BLaER1 treated with 17β-estradiol and CSF1 and Interleukin-3, amounts not matched to agents 10 nM and 100 nM (cell line): Measurements from ENCODE around the gene PROSER2.

Experiments used
- H3K27ac ChIP-seq, 11 experiments: shearing (Covaris generic); formaldehyde crosslinking; 2 replicates each; pipeline ENCODE4 v1.8.1; 2022
- H3K27me3 ChIP-seq, 11 experiments: shearing (Covaris generic); formaldehyde crosslinking; 2 replicates each; pipeline ENCODE4 v1.8.1; 2022
- H3K36me3 ChIP-seq, 11 experiments: shearing (Covaris generic); formaldehyde crosslinking; 2 replicates each; pipeline ENCODE4 v1.8.1; 2022
- H3K4me1 ChIP-seq, 10 experiments: shearing (Covaris generic); formaldehyde crosslinking; 2 replicates each; pipeline ENCODE4 v1.8.1; 2022
- H3K4me2 ChIP-seq, 11 experiments: shearing (Covaris generic); formaldehyde crosslinking; 2 replicates each; pipeline ENCODE4 v1.8.1; 2022
- H3K4me3 ChIP-seq, 10 experiments: shearing (Covaris generic); formaldehyde crosslinking; 2 replicates each; pipeline ENCODE4 v1.8.1; 2022
- H3K9ac ChIP-seq, 11 experiments: shearing (Covaris generic); formaldehyde crosslinking; 2 replicates each; pipeline ENCODE4 v1.8.1; 2022
- H3K9me3 ChIP-seq, 11 experiments: shearing (Covaris generic); formaldehyde crosslinking; replicated peaks in 1 of 11; 2 replicates each; pipeline ENCODE4 v1.8.1; 2022
- H4K20me1 ChIP-seq, 11 experiments: shearing (Covaris generic); formaldehyde crosslinking; 2 replicates each; pipeline ENCODE4 v1.8.1; 2022
- Cebpa-rat ChIP-seq, 11 experiments: shearing (Covaris generic); IDR thresholded peaks; 2 replicates each; pipeline ENCODE4 v1.8.1; 2022

The PROSER2 gene

GRCh38 chr10:11787846-11788245 is 35.3 kb upstream of the PROSER2 start:
- Histone ChIP-seq H3K27me3 (no peaks in the 10 kb centered on the region), H3K4me1 (no peaks in the 10 kb centered on the region), H4K20me1 (no peaks in the 10 kb centered on the region), H3K9ac (no peak overlapping the region), H3K4me3 (no peak overlapping the region), H3K9me3 (no peaks in the 10 kb centered on the region), H3K4me2 (no peak overlapping the region), H3K36me3 (no peaks in the 10 kb centered on the region), H3K27ac (no peak overlapping the region)
- TF ChIP-seq Cebpa-rat (IDR thresholded peaks at IDR 0.05), result no peak

- no peaks in the 10 kb centered on the region for H3K36me3 ChIP-seq
- no peaks in the 10 kb centered on the region for H3K27me3 ChIP-seq
- no peak overlapping the region for H3K9ac ChIP-seq
- H3K27ac ChIP-seq, result no peak overlapping the region
- H3K4me2 ChIP-seq, result no peak overlapping the region
- no peaks in the 10 kb centered on the region for H4K20me1 ChIP-seq
- no peak overlapping the region for H3K4me3 ChIP-seq
- no peaks in the 10 kb centered on the region for H3K9me3 ChIP-seq
- TF ChIP-seq Cebpa-rat (IDR thresholded peaks at IDR 0.05), result no peak
- H3K4me1 ChIP-seq, result no peaks in the 10 kb centered on the region
Measured at GRCh38 chr10:11789306-11789705, 33.9 kb upstream of the PROSER2 start.

- no peak for TF ChIP-seq Cebpa-rat (IDR thresholded peaks at IDR 0.05)
- no peaks in the 10 kb centered on the region for H4K20me1 ChIP-seq
Measured at GRCh38 chr10:11789956-11790355, 33.2 kb upstream of the PROSER2 start.

GRCh38 chr10:11793762-11794479 is 29.2 kb upstream of the PROSER2 start:
- Histone ChIP-seq H3K4me2 (no peak overlapping the region), H3K27ac (no peak overlapping the region), H3K4me3 (no peak overlapping the region), H3K4me1 (peaks cover 6 to 13% (median 9%) of the 10 kb centered on the region in 10 experiments), H4K20me1 (no peaks in the 10 kb centered on the region), H3K9ac (no peak overlapping the region), H3K36me3 (no peaks in the 10 kb centered on the region), H3K9me3 (peaks cover 0 to 6% (median 0%) of the 10 kb centered on the region in 11 experiments; a peak in 4 of 22 replicates), H3K27me3 (no peaks in the 10 kb centered on the region)
- no peak for TF ChIP-seq Cebpa-rat (IDR thresholded peaks at IDR 0.05)

More at GRCh38 chr10:11789956-11790355, 33.2 kb upstream of the PROSER2 start:
- Histone ChIP-seq H3K4me2 (no peak overlapping the region), H3K4me3 (no peak overlapping the region), H3K27ac (no peak overlapping the region), H3K36me3 (no peaks in the 10 kb centered on the region), H3K9me3 (no peaks in the 10 kb centered on the region), H3K27me3 (no peaks in the 10 kb centered on the region), H3K9ac (no peak overlapping the region), H3K4me1 (no peaks in the 10 kb centered on the region)

- no peak overlapping the region for H3K4me2 ChIP-seq
- no peaks in the 10 kb centered on the region for H4K20me1 ChIP-seq
- TF ChIP-seq Cebpa-rat (IDR thresholded peaks at IDR 0.05), result no peak
- no peaks in the 10 kb centered on the region for H3K36me3 ChIP-seq
- peaks cover 13 to 19% (median 16%) of the 10 kb centered on the region in 10 experiments for H3K4me1 ChIP-seq
- H3K9ac ChIP-seq, result no peak overlapping the region
- peaks cover 0 to 6% (median 0%) of the 10 kb centered on the region in 11 experiments; a peak in 4 of 22 replicates for H3K9me3 ChIP-seq
- no peak overlapping the region for H3K4me3 ChIP-seq
- H3K27ac ChIP-seq, result no peak overlapping the region
- no peaks in the 10 kb centered on the region for H3K27me3 ChIP-seq
Measured at GRCh38 chr10:11794566-11794965, 28.6 kb upstream of the PROSER2 start.

- H3K4me2 ChIP-seq, result no peak overlapping the region
- peaks cover 0 to 6% (median 0%) of the 10 kb centered on the region in 11 experiments; a peak in 5 of 22 replicates for H3K9me3 ChIP-seq
- no peaks in the 10 kb centered on the region for H4K20me1 ChIP-seq
- no peak for TF ChIP-seq Cebpa-rat (IDR thresholded peaks at IDR 0.05)
- no peaks in the 10 kb centered on the region for H3K27me3 ChIP-seq
- H3K36me3 ChIP-seq, result no peaks in the 10 kb centered on the region
- H3K9ac ChIP-seq, result no peak overlapping the region
- no peak overlapping the region for H3K27ac ChIP-seq
- H3K4me3 ChIP-seq, result no peak overlapping the region
- H3K4me1 ChIP-seq, result peaks cover 15 to 26% (median 19%) of the 10 kb centered on the region in 10 experiments
Measured at GRCh38 chr10:11795101-11795920, 27.8 kb upstream of the PROSER2 start.

GRCh38 chr10:11796474-11796873 is 26.7 kb upstream of the PROSER2 start:
- Histone ChIP-seq H4K20me1 (no peaks in the 10 kb centered on the region), H3K4me2 (no peak overlapping the region), H3K27me3 (no peaks in the 10 kb centered on the region), H3K4me3 (no peak overlapping the region), H3K27ac (no peak overlapping the region), H3K9me3 (peaks cover 0 to 6% (median 0%) of the 10 kb centered on the region in 11 experiments; a peak in 5 of 22 replicates), H3K4me1 (peaks cover 15 to 27% (median 19%) of the 10 kb centered on the region in 10 experiments), H3K9ac (no peak overlapping the region), H3K36me3 (no peaks in the 10 kb centered on the region)
- TF ChIP-seq Cebpa-rat (IDR thresholded peaks at IDR 0.05), result no peak

GRCh38 chr10:11797281-11797680 is 25.9 kb upstream of the PROSER2 start:
- H3K9me3 ChIP-seq, result peaks cover 0 to 6% (median 0%) of the 10 kb centered on the region in 11 experiments; a peak in 5 of 22 replicates
- TF ChIP-seq Cebpa-rat (IDR thresholded peaks at IDR 0.05), result no peak
- no peak overlapping the region for H3K4me3 ChIP-seq
- no peaks in the 10 kb centered on the region for H4K20me1 ChIP-seq
- H3K4me1 ChIP-seq, result peaks cover 15 to 27% (median 19%) of the 10 kb centered on the region in 10 experiments
- H3K9ac ChIP-seq, result no peak overlapping the region
- no peaks in the 10 kb centered on the region for H3K36me3 ChIP-seq
- no peak overlapping the region for H3K27ac ChIP-seq
- 0 out of 22 replicates have a peak overlapping the region, but pooled peaks of 1 of the 11 experiments have one; percentile 84 for H3K4me2 ChIP-seq
- H3K27me3 ChIP-seq, result no peaks in the 10 kb centered on the region

GRCh38 chr10:11797847-11798633 is 25.1 kb upstream of the PROSER2 start:
- H3K9ac ChIP-seq, result no peak overlapping the region
- H3K4me1 ChIP-seq, result peaks cover 15 to 27% (median 19%) of the 10 kb centered on the region in 10 experiments
- peak overlapping the region in 4 of 11 experiments; percentile 14 to 66 (median 48); a peak in 7 of 22 replicates for H3K27ac ChIP-seq
- H3K36me3 ChIP-seq, result no peaks in the 10 kb centered on the region
- TF ChIP-seq Cebpa-rat (IDR thresholded peaks at IDR 0.05), result no peak
- no peaks in the 10 kb centered on the region for H4K20me1 ChIP-seq
- H3K4me2 ChIP-seq, result peak overlapping the region; percentile 57 to 84 (median 69); a peak in 20 of 22 replicates
- H3K9me3 ChIP-seq, result peaks cover 0 to 6% (median 0%) of the 10 kb centered on the region in 11 experiments; a peak in 5 of 22 replicates
- H3K4me3 ChIP-seq, result no peak overlapping the region
- no peaks in the 10 kb centered on the region for H3K27me3 ChIP-seq
